ENCODE data around the gene TADA2A.
A peak's percentile ranks its signal among the peaks of the same experiment; 100 is the strongest.

The TADA2A gene

GRCh38 chr17:37461668-37462067, 55.0 kb downstream of the TADA2A start:
- no peak for DNase-seq (ENCODE audit: low spot score)

GRCh38 chr17:37462492-37462891, 55.8 kb downstream of the TADA2A start:
- no peak for DNase-seq (ENCODE audit: low spot score)

- no peak for DNase-seq (ENCODE audit: low spot score)
These were observed 56.4 kb downstream of the TADA2A start for GRCh38 chr17:37463039-37463438.

DNA sequence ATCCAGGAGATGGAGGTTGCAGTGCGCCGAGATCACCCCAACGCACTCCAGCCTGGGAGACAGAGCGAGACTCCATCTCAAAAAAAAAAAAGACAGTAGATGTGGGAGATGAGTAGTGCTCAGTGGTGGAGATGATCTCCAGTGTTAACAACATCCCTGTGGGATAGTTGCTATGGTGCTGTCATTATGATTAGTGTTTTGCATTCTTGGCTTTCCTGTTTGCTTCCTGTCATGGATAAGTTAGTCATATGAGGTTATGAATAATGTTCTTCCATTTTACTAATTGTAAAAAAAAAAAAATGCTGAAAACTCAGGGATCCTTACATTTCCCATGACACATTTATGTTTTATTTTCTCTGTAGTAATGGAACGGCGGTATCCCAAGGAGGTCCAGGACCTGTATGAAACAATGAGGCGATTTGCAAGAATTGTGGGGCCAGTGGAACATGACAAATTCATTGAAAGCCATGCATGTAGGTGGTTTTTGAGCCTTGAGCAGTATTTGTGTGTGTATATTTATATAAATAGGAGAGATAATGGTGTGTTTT, 58.5 kb downstream of the TADA2A start:
- peak; percentile 33 for DNase-seq (ENCODE audit: low spot score)

- DNase-seq (ENCODE audit: low spot score) = peak; percentile 79
These were observed 59.8 kb downstream of the TADA2A start for GRCh38 chr17:37466471-37466870.

GRCh38 chr17:37470181-37470580, 63.5 kb downstream of the TADA2A start:
- no peak for DNase-seq (ENCODE audit: low spot score)

DNA sequence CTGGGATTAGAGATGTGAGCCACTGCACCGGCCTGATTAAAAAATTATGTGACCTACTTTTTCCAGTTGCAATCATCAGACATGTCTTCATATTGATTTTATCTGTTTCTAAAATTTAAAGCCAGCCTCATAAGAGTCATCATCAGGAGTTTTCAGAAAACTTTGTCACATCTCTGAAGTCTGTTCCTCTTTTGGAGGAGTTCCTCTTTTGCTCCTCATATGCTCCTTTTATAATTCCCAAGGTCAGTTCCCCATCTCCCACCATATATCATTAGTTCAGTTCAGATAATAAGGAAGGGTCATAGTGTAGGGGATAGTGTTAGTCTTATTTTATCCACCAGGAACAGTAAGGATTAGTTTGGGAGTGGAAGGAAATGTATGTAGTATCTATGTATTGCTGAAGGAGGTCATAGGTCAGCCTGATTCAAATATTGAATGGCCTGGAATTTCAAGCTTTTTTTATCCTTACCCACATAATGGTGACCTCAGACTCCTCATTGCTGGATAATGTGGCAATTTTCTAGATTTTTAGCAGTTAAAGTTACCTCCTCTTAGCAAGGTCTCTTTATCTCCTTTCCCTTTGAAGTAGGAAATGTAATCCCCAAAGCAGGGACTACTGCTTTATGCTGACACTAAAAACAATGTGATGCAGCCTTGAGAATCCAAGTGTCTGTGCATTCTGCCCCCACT, 69.2 kb downstream of the TADA2A start:
- no peak for DNase-seq (ENCODE audit: low spot score)

DNA sequence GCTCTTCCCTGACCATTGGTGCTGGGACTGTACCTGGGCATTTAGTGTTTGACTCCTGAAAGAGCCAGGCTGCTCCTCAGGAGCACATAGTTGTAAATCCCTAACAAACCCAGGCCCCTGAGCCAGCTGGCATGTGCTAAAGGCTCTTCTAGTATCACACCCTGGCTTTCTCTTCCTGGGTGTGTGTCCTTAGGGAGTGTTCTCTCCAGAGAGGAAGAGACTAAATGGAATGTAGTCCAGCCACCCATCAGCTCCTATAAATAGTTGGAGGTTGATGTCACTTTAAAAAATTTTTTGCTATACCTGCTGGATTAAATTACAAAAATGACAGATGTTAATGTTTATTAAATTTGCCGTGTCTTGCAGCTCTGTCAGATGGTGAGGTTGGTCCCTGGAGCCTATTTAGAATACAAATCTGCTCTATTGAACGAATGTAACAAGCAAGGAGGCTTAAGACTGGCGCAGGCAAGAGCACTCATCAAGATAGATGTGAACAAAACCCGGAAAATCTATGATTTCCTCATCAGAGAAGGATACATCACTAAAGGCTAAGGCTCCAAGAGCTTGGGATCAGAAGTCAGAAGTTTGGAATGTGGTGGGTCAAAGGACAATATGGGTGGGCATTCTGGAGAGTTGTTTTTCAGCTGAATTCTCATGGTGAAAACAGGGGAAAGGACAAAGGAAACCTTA, 69.9 kb downstream of the TADA2A start:
- DNase-seq (ENCODE audit: low spot score) = peak; percentile 38

GRCh38 chr17:37478187-37478586, 71.5 kb downstream of the TADA2A start:
- no peak for DNase-seq (ENCODE audit: low spot score)

DNA sequence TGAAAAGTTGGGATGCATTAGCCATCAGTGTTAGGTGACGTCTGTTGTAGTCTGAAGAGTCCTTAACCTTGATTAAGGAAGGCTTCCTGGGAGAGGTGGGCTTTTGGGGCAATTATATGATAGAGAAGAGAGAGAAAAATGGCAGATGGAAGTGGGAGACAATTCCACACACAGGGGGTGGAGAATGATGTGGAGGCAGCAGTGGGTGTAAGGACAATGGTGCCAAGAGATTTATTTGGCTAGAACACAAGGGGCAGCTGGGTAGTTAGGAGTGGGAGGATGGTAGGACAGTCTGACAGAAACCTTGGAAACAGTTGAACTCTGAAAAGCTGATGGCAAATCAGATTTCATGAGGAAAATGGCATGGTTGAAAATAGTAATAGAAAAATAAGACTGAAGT, 72.3 kb downstream of the TADA2A start:
- no peak for DNase-seq (ENCODE audit: low spot score)

DNA sequence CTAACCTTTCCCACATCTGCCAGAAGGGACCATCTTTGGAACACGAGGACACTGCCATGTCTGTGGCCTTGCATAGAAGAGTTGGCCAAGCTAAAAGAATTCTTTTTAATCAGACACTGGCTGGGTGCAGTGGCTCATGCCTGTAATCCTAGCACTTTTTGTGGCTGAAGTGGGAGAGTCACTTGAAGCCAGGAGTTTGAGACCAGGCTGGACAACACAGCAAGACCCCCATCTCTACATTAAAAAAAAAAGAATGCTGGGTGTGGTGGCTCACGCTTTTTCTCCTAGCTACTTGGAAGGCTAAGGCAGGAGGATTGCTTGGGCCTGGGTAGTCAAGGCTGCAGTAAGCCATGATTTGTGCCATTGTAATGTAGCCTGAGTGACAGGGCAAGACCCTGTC, 73.7 kb downstream of the TADA2A start:
- DNase-seq (ENCODE audit: low spot score) = no peak

GRCh38 chr17:37481001-37481665, 74.4 kb downstream of the TADA2A start:
- no peak for DNase-seq (ENCODE audit: low spot score)

DNA sequence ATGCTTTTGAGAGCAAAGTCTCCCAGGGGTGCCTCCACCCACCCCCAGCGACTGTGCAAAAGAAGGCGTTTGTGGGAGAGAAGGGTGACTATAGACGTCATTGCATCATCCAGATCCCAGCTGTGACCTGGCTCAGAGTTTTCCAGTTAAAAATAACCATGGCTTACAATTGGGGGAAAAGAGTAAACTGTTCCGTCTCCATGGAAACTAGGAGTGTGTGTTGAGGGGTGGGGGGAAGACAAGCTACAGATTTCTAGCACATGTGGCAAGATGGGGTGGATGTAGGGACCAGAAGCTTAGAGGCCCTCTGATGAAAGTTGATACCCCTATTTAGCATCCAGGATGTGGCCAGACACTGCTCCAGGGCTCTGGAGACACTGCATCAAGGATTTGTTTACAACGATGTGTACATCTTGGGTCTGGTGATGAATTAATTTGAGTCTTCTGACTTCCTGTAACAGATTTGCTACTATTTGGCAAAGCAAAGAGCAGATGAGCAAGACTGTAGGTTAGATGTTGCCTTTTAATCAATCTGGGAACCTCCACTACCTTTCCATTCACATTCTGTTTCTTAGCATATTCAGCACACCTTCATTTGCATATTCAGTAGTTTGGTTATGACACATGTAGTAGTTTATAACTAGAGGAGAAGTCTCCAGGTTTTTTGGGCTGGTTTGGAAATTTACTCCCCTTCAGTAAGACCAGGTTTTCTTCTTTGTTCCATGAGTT, 76.8 kb downstream of the TADA2A start:
- DNase-seq (ENCODE audit: low spot score) = no peak

- DNase-seq (ENCODE audit: low spot score) = no peak
These were observed 79.4 kb downstream of the TADA2A start for GRCh38 chr17:37485938-37486570.

GRCh38 chr17:37488009-37488604, 81.4 kb downstream of the TADA2A start:
- DNase-seq (ENCODE audit: low spot score) = peak; percentile 83

- peak; percentile 85 for DNase-seq (ENCODE audit: low spot score)
These were observed 82.0 kb downstream of the TADA2A start for GRCh38 chr17:37488607-37489196.

DNA sequence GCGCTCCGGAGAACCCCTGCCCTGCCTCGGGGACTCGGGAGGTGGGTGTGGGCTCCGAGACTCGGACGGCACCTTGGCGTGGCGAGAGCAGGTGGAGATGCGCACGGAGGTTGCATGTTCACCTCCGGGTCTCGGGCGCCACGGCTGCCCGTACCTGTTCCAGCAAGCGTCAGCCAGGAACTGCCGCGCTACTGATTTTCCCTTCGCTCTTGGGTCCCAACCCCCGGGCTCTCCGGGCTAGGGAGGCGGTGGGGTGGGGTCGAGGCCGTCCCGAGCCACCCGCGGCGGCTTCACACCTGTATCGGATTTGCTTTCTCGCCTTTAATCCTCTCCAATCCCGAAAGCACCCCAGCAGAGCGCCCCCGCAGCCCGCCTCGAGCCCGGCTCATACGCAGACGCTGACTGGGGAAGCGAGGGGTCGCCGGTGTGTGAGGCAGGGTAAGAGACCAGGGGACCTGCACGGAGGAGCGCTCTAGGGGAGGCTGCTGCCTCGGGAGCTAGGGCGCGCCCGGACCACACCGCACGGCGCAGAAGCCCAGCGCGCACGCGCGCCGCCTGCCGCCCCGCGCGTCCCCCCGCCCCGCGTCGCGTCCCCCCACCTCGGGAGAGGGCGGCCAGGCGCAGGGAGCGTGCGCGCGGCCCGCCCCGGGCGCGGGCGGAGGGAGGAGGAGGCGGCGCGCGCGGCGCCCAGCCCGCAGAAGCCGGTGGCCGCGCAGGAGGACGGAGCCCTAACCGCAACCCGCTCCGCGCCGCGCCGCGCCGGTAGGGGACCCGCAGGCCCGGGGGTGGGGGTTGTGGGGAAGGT, 82.7 kb downstream of the TADA2A start, which contains the start of gene DUSP14:
TSS of gene DUSP14 (plus strand) at position 695 of the 805 bp plus-strand sequence. CDS start 22,382 bp downstream, outside the sequence.
- DNase-seq (ENCODE audit: low spot score) = peak; percentile 84

GRCh38 chr17:37490022-37490587, 83.4 kb downstream of the TADA2A start:
- peak; percentile 77 for DNase-seq (ENCODE audit: low spot score)

Measured in SW480 (cell line).